K562 (cell line): ENCODE measurements around the gene CNKSR2.

Experiments used
- CBX2 ChIP-seq: fragments of 200-600 bp; sonication (generic); IDR thresholded peaks from one replicate; pipeline ENCODE4 v1.6.1; 2012; ENCODE audit warnings: mild to moderate bottlenecking, low read length, inconsistent platforms; ENCODE audit not compliant: insufficient read depth, poor library complexity, severe bottlenecking
- CREM ChIP-seq: IDR thresholded peaks from 2 replicates; pipeline ENCODE4 v1.6.1; 2014; ENCODE audit warnings: antibody characterized with exemption, low read depth
- DDX20 ChIP-seq: fragments of 450-650 bp; IDR thresholded peaks from 2 replicates; pipeline ENCODE4 v1.6.1; 2016; ENCODE audit warnings: missing genetic modification characterization, low read depth, mild to moderate bottlenecking, missing compliant biosample characterization, moderate library complexity
- FOXA1 ChIP-seq: fragments of 450-650 bp; IDR thresholded peaks from 2 replicates; pipeline ENCODE4 v1.6.1; 2016; ENCODE audit warnings: mild to moderate bottlenecking, borderline replicate concordance
- FOXM1 ChIP-seq, 2 experiments: fragments of 450-650 bp in 1 of 2; sonication (generic) in 1 of 2; formaldehyde crosslinking in 1 of 2; IDR thresholded peaks; 2 replicates each; pipeline versions ENCODE4 v1.6.1 to v1.9.0; 2017 to 2022; ENCODE audit warnings: low read depth in 2 of 2, mild to moderate bottlenecking in 2 of 2, missing genetic modification reagents in 1 of 2, moderate library complexity in 1 of 2
- GABPA ChIP-seq: fragments of 200-800 bp; sonication (Bioruptor generic); conservative IDR thresholded peaks from 2 replicates; pipeline ENCODE4 v1.6.1; 2016; ENCODE audit warnings: low read depth, missing genetic modification characterization, missing compliant biosample characterization
- MTA2 ChIP-seq: fragments of 450-650 bp; IDR thresholded peaks from 2 replicates; pipeline ENCODE4 v1.6.1; 2016; ENCODE audit warnings: low read depth
- NCOA2 ChIP-seq, 2 experiments: fragments of 450-650 bp; IDR thresholded peaks; 2 replicates each; pipeline ENCODE4 v1.6.1; 2018; ENCODE audit warnings: mild to moderate bottlenecking in 2 of 2, moderate library complexity in 1 of 2; ENCODE audit not compliant: partially characterized antibody in 2 of 2
- NR2C2 ChIP-seq, 2 experiments: fragments of 200-800 bp in 1 of 2; sonication (Bioruptor generic) in 1 of 2; sonication (generic) in 1 of 2; formaldehyde crosslinking in 1 of 2; IDR thresholded peaks; 2 replicates each; pipeline versions ENCODE4 v1.6.1 to v1.8.0; 2016 to 2022; ENCODE audit warnings: mild to moderate bottlenecking in 1 of 2, missing compliant biosample characterization in 1 of 2, missing genetic modification characterization in 1 of 2, missing genetic modification reagents in 1 of 2
- PHF8 ChIP-seq: fragments of 200-600 bp; sonication (generic); IDR thresholded peaks from 2 replicates; pipeline ENCODE4 v1.6.1; 2012; ENCODE audit warnings: mixed run types, mild to moderate bottlenecking, inconsistent platforms, low read length, moderate library complexity, borderline replicate concordance
- POLR2A ChIP-seq: fragments of 450-650 bp; conservative IDR thresholded peaks from 2 replicates; pipeline ENCODE4 v1.6.1; 2016
- ZNF184 ChIP-seq: sonication (generic); formaldehyde crosslinking; IDR thresholded peaks from 2 replicates; pipeline ENCODE4 v1.5.0; 2020; ENCODE audit warnings: missing genetic modification reagents
- TF ChIP-seq, protein P1 (sequence below): fragments of 250-450 bp; sonication (Bioruptor Pico); IDR thresholded peaks from 2 replicates; pipeline ENCODE4 v1.5.0; 2020; ENCODE audit warnings: mild to moderate bottlenecking, borderline replicate concordance
- TF ChIP-seq, protein P2 (sequence below): sonication (generic); formaldehyde crosslinking; IDR thresholded peaks from 2 replicates; pipeline ENCODE4 v1.8.0; 2022; ENCODE audit warnings: missing genetic modification reagents, mild to moderate bottlenecking, borderline replicate concordance

DNA sequence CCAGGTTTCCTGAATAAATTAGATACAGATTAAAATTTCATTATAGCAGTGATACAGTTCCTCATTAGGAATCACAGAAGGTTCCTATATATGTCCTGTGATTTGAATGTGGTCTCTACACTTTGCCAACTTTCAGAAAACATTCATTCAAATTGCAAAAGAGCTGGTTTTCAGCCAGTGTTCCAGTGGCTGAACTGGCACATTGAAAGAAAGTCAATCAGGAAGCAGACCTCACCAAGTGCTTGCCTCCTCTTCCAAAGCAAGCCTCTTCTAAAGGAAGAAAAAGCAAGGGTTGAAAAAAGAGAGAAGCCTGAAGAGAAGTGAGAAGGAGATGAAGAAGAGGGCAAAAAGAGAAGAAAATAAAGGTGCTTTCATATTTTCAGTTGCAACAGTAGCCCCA, 271.2 kb downstream of the CNKSR2 start:
- TF ChIP-seq FOXM1 (IDR thresholded peaks at IDR 0.05; ENCODE audit: low read depth): no peak
- TF ChIP-seq FOXM1 (CRISPR knock-in tag; IDR thresholded peaks at IDR 0.05; ENCODE audit: low read depth): no peak
- no peak for TF ChIP-seq PHF8
- no peak for TF ChIP-seq DDX20 (tag)
- TF ChIP-seq GABPA (tag): no peak
- TF ChIP-seq, protein P1, sequence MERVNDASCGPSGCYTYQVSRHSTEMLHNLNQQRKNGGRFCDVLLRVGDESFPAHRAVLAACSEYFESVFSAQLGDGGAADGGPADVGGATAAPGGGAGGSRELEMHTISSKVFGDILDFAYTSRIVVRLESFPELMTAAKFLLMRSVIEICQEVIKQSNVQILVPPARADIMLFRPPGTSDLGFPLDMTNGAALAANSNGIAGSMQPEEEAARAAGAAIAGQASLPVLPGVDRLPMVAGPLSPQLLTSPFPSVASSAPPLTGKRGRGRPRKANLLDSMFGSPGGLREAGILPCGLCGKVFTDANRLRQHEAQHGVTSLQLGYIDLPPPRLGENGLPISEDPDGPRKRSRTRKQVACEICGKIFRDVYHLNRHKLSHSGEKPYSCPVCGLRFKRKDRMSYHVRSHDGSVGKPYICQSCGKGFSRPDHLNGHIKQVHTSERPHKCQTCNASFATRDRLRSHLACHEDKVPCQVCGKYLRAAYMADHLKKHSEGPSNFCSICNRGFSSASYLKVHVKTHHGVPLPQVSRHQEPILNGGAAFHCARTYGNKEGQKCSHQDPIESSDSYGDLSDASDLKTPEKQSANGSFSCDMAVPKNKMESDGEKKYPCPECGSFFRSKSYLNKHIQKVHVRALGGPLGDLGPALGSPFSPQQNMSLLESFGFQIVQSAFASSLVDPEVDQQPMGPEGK (CRISPR knock-in tag): no peak
- TF ChIP-seq NCOA2 (IDR thresholded peaks at IDR 0.05; ENCODE audit: partially characterized antibody in 2 of 2): no peak
- TF ChIP-seq, protein P2, sequence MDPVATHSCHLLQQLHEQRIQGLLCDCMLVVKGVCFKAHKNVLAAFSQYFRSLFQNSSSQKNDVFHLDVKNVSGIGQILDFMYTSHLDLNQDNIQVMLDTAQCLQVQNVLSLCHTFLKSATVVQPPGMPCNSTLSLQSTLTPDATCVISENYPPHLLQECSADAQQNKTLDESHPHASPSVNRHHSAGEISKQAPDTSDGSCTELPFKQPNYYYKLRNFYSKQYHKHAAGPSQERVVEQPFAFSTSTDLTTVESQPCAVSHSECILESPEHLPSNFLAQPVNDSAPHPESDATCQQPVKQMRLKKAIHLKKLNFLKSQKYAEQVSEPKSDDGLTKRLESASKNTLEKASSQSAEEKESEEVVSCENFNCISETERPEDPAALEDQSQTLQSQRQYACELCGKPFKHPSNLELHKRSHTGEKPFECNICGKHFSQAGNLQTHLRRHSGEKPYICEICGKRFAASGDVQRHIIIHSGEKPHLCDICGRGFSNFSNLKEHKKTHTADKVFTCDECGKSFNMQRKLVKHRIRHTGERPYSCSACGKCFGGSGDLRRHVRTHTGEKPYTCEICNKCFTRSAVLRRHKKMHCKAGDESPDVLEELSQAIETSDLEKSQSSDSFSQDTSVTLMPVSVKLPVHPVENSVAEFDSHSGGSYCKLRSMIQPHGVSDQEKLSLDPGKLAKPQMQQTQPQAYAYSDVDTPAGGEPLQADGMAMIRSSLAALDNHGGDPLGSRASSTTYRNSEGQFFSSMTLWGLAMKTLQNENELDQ (CRISPR knock-in tag): no peak
- TF ChIP-seq CREM: no peak
- no peak for TF ChIP-seq FOXA1
- no peak for TF ChIP-seq NR2C2 (CRISPR knock-in tag; IDR thresholded peaks at IDR 0.05)
- no peak for TF ChIP-seq NR2C2 (tag; IDR thresholded peaks at IDR 0.05)
- no peak for TF ChIP-seq CBX2
- no peak for TF ChIP-seq ZNF184 (CRISPR knock-in tag)
- no peak for TF ChIP-seq POLR2A
- no peak for TF ChIP-seq MTA2
